Amniotic stem cell (primary cell): ENCODE measurements around the gene SULT1A1.
"Not testable (repeated sequence)": the region's sequence is repeated elsewhere in the genome, so short reads cannot be mapped to it uniquely, and the experiment has no call there.

ENCODE experiments used
- DNase-seq: peaks from one replicate; lab custom pipeline; 2025; lab: John Stamatoyannopoulos, UW

The SULT1A1 gene

DNA sequence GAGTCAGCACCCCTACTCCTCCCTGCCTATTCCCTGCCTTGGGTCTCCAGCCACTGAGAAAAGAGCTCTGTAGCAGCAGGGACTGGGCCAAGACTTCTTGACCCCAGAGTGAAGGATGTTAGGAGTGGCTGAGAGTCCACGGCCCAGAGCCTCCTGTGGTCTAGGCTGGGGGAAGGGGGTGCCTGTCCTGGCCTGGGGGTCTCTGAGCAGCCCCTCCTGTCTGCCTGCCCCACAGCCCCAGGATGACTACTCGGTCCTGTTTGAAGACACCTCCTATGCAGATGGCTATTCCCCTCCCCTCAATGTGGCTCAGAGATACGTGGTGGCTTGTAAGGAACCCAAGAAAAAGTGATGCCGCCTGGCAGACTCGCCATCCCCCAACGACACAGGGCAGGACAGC, 18.5 kb downstream of the SULT1A1 start:
- no peak for DNase-seq

DNA sequence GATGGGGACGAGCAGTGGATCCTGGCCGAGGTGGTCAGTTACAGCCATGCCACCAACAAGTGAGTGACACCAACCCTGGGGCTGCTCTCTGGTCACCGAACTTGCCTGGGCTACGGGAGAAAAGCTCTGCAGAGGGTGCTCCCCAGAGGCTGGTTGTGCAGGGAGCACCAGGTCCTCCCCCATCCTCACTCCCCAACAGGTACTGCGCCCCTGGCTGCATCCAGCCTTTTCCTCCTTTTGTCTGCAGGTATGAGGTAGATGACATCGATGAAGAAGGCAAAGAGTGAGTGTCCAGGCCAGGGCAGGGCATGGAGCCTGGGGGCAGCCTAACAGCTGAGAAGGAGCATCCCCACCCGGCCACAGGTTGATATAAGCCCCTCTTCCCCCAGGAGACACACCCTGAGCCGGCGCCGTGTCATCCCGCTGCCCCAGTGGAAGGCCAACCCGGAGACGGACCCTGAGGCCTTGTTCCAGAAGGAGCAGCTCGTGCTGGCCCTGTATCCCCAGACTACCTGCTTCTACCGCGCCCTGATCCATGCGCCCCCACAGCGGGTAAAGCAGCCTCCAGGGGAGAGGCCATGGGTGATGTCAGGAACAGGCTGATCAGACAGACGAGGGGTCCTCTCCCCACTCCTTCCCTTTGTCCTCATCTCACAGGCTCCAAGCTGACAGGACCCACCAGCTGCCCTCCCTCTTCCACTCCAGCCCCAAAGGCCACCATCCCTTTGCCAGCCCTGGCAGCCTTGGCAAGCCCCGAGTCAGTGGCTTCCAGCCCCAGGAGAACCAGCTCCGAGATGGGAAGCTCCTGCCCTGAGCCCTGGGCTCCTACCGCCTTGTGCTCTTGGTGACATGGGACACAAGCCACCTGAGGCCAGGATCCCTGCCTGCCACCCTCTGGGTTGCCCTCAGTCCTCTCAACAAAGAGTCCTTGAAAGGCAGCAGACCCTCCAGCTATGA, 19.2 kb downstream of the SULT1A1 start:
- DNase-seq = no peak

GRCh38 chr16:28589930-28590329, 19.9 kb downstream of the SULT1A1 start:
- DNase-seq = no peak

DNA sequence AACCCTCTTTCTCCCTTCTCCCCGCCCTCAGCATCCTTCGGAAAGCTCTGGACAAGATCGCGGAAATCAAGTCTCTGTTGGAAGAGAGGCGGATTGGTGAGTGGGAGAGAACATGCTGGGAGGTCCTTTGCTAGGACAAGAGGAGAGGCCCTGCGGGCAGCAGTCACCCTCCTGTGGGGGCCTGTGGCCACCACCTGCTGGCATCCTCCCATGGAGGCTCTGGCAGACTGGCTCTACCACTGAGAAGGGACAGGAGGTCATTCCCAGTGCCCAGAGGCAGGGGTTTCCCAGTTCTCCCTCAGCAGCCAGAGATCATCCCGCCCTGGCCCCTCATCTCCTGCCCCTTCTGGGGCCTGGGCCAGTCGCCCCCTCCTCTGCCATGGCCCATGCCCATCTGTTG, 20.8 kb downstream of the SULT1A1 start:
- no peak for DNase-seq

DNA sequence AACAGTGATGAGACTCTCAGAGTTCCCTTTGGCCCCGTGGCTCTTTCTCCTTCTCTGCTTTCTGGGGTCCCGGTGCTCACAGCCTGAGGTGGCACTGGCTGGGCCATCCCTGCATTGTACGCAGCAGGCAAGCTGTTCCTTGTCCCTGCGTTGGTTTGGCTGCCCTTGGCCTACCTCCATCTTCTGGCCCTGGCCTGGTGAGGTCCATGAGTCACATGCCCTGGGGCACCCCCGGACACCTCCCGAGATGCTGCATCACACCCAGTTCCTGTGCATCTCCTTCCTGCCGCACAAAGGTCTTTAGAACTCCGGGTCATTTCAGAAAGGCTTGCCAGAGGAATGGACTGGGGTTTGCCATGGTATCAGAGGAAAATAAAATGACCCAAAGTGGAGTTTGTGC, 22.5 kb downstream of the SULT1A1 start:
- DNase-seq = no peak

- DNase-seq = no peak
These were observed 23.4 kb downstream of the SULT1A1 start for GRCh38 chr16:28586466-28586865.

GRCh38 chr16:28585674-28586073, 24.2 kb downstream of the SULT1A1 start:
- no peak for DNase-seq

DNA sequence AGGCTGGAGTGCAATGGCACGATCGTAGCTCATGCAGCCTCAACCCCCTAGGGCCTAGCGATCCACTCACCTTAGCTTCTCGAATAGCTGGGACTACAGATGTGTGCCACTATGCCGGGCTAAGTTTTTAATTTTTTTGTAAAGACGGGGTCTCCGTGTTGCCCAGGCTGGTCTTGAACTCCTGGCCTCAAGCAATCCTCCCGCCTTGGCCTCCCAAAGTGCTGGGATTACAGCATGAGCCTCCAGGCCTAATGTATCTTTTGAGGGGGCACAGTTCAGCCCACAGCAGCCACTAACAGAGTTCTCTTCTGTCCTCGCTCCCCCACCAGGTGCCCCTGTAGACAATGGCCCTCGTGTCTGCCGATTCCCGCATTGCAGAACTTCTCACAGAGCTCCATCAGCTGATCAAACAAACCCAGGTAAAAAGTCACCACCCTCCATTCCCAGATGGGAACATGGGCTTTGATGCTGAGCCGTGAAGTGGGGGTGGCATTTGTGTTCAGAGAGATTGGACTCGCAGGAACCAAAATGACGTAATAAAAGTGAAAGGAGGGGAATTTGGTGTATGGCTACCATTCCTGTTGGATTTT, 29.0 kb downstream of the SULT1A1 start:
- DNase-seq = no peak

GRCh38 chr16:28575446-28576109, 34.3 kb downstream of the SULT1A1 start:
- DNase-seq = no peak

GRCh38 chr16:28574925-28575324, 34.9 kb downstream of the SULT1A1 start:
- no peak for DNase-seq

DNA sequence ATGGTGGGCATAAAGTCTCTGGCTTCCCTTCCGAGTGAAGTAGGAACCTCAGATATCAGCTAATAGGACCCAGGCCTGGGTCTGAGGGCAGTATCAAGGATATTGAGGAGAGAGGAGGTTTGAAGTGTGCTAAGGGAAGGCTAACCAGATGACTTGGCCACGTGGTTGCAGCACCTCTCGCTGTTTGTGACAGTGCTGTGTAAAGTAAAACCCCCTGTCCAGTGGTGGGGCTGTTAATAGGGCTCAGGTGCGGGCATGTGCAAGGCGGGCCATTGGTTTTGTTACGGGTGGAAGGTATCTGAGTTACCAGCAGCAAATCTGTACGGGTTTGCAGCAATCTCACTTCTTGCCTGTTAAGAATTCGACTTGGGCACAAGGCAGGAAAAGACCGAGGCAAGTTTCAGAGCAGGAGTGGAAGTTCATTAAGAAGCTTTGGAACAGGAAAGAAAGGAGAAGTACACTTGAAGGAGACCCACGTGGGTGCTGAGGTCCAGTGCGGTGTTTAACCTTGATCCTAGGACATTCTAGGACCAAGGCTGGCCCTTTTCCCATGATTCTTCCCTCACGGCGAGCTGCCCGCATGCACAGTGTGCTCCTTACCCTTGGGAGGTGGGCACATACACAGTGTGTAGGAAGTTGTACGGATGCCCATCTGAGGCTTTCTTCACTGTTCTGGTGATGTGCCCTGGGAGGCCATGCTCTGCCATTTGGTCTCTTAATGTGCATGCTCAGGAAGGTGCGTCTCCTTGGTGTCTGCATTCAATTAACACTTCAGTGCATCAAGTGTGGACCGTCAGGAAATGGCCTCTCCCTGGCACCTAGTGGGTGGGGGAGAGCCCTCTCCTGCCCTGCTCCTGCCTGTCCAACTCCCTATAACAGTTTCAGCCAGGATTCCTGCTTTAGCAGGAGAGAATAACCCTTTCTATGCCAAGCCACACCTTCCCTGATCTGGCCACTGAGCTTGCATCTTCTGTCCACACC, 35.8 kb downstream of the SULT1A1 start:
- no peak for DNase-seq

- DNase-seq = no peak
These were observed 36.9 kb downstream of the SULT1A1 start for GRCh38 chr16:28572696-28573510.

DNA sequence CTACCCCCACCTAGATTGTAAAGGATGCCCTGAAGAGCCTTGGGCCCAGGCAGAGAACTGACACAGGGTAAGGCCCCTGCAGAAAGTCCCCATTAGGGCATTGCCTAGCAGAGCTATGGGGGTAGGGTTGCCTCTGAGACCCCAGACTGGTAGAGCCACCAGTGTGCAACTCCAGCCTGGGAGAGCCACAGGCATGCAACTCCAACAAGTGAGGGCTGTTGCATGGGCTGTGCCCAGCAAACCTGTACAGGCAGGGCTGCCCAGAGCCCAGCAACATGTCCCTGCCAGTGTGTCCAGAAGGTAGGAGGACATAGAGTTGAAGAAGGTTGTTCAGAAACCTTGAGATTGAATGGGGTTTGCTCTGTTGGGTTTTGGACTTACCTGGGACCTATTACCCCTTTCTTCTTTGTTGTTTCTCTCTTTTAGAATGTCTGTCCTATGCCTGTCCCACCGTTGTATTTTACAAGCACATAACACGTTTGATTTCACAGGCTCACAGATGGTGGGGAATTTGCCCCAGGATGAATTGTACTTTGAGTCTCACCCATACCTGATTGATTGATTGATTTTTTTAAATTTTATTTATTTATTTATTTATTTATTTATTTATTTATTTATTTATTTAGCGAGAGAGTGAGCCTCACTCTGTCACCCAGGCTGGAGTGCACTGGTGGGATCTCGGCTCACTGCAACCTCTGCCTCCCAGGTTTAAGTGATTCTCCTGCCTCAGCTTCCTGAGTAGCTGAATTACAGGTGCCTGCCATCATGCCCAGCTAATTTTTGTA, 39.7 kb downstream of the SULT1A1 start:
- DNase-seq = no peak

DNA sequence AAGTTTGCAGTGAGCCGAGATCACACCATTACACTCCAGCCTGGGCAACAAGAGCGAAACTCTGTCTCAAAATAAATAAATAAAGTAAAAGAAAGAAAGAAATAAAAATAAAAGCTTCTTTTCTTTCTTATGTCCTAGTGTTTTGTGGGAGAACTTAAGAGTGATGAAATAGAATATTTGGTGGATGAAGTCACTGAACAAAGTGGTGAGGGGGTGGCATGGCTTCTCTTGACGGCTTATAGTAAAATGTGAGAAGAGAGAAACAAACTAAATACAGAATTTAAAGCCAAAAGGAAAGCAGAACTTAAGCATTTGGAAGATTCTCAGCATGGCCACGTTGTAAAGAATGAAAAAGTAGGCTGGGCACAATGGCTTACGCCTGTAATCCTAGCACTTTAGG, 40.8 kb downstream of the SULT1A1 start:
- no peak for DNase-seq

DNA sequence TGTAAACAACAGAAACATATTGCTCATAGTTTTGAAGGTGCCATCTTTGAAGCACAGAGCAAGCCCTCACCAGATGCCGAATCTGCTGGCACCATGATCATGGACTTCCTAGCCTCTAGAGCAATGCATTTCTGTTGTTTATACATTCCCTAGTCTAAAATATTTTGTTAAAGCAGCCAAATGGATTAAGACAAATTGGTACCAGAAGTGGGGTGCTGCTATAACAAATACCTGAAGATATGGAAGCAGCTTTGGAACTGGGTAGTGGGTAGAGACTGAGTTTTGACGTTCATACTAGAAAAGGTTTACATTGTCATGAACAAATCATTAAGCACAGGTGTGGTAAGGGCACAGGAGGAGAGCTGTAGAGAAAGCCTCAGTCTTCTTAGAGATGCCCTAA, 42.6 kb downstream of the SULT1A1 start:
- no peak for DNase-seq

- not testable (repeated sequence) for DNase-seq
These were observed 43.5 kb downstream of the SULT1A1 start for GRCh38 chr16:28566233-28566925.

GRCh38 chr16:28563218-28563617, 46.6 kb downstream of the SULT1A1 start:
- no peak for DNase-seq

- DNase-seq = no peak
These were observed 47.6 kb downstream of the SULT1A1 start for GRCh38 chr16:28562199-28562598.

GRCh38 chr16:28561557-28562187, 48.2 kb downstream of the SULT1A1 start:
- DNase-seq = no peak
